GM19025 (cell line): ENCODE data around the gene PDE10A.
"Not testable (repeated sequence)": the region's sequence is repeated elsewhere in the genome, so short reads cannot be mapped to it uniquely, and the experiment has no call there.

Experiments
- ATAC-seq: cut with Tn5 transposase; IDR thresholded peaks from one replicate; pipeline ENCODE4 v1.9.1; 2021; ENCODE audit warnings: mild to moderate bottlenecking, low read depth, moderate library complexity; ENCODE audit not compliant: unreplicated experiment

Gene PDE10A

GRCh38 chr6:165558097-165558496 is 104.9 kb downstream of the PDE10A start:
- not testable (repeated sequence) for ATAC-seq

GRCh38 chr6:165557674-165558073 is 105.4 kb downstream of the PDE10A start:
- ATAC-seq, result no peak

- no peak for ATAC-seq
Observed at GRCh38 chr6:165556116-165556843, 106.8 kb downstream of the PDE10A start.

GRCh38 chr6:165554644-165555043 is 108.4 kb downstream of the PDE10A start:
- not testable (repeated sequence) for ATAC-seq

GRCh38 chr6:165552248-165552736 is 110.7 kb downstream of the PDE10A start:
- ATAC-seq, result no peak

GRCh38 chr6:165551828-165552227 is 111.2 kb downstream of the PDE10A start:
- ATAC-seq, result no peak

- ATAC-seq, result no peak
Observed at GRCh38 chr6:165548450-165548849, 114.6 kb downstream of the PDE10A start.

- no peak for ATAC-seq
Observed at GRCh38 chr6:165545806-165546205, 117.2 kb downstream of the PDE10A start.

GRCh38 chr6:165543781-165544180 is 119.3 kb downstream of the PDE10A start:
- no peak for ATAC-seq

GRCh38 chr6:165536911-165537310 is 126.1 kb downstream of the PDE10A start:
- no peak for ATAC-seq

GRCh38 chr6:165519316-165519715 is 143.7 kb downstream of the PDE10A start:
- no peak for ATAC-seq

- no peak for ATAC-seq
Observed at GRCh38 chr6:165515963-165516624, 146.9 kb downstream of the PDE10A start.

GRCh38 chr6:165514621-165515020 is 148.4 kb downstream of the PDE10A start:
- ATAC-seq, result no peak

- ATAC-seq, result peak; percentile 75
Observed at GRCh38 chr6:165511807-165512206, 151.2 kb downstream of the PDE10A start.

GRCh38 chr6:165508321-165508869 is 154.6 kb downstream of the PDE10A start:
- ATAC-seq, result no peak

GRCh38 chr6:165506657-165507056 is 156.4 kb downstream of the PDE10A start:
- no peak for ATAC-seq

- not testable (repeated sequence) for ATAC-seq
Observed at GRCh38 chr6:165500214-165500907, 162.7 kb downstream of the PDE10A start.

GRCh38 chr6:165497472-165497871 is 165.6 kb downstream of the PDE10A start:
- ATAC-seq, result no peak

- no peak for ATAC-seq
Observed at GRCh38 chr6:165488624-165489295, 174.3 kb downstream of the PDE10A start.

- no peak for ATAC-seq
Observed at GRCh38 chr6:165487950-165488349, 175.1 kb downstream of the PDE10A start.
